GM21717 (cell line): Measurements from ENCODE around the gene CISD3.

ENCODE experiments used
- ATAC-seq: cut with Tn5 transposase; IDR thresholded peaks from one replicate; pipeline ENCODE4 v1.9.1; 2021; ENCODE audit warnings: mild to moderate bottlenecking, moderate library complexity; ENCODE audit not compliant: unreplicated experiment

Gene CISD3

GRCh38 chr17:38741921-38742410 lies 11.8 kb downstream of the CISD3 start:
- ATAC-seq: no peak

GRCh38 chr17:38742411-38743308 lies 12.5 kb downstream of the CISD3 start:
- ATAC-seq: no peak

- ATAC-seq: no peak
Measured at GRCh38 chr17:38743556-38744171, 13.5 kb downstream of the CISD3 start.

- no peak for ATAC-seq
Measured at GRCh38 chr17:38745545-38745944, 15.4 kb downstream of the CISD3 start.

GRCh38 chr17:38746004-38746848 lies 16.1 kb downstream of the CISD3 start:
- no peak for ATAC-seq

- no peak for ATAC-seq
Measured at GRCh38 chr17:38746849-38747462, 16.8 kb downstream of the CISD3 start.

- ATAC-seq: no peak
Measured at GRCh38 chr17:38747463-38748148, 17.5 kb downstream of the CISD3 start.

- ATAC-seq: no peak
Measured at GRCh38 chr17:38748149-38748891, 18.2 kb downstream of the CISD3 start, which contains the start of gene PCGF2. Gene PCGF2, minus strand, starts transcription at chr17:38748336. Its CDS starts 7,934 bp downstream, at chr17:38740402.

- ATAC-seq: no peak
Measured at GRCh38 chr17:38748892-38749222, 18.7 kb downstream of the CISD3 start.

GRCh38 chr17:38749223-38750043 lies 19.3 kb downstream of the CISD3 start:
- no peak for ATAC-seq

- no peak for ATAC-seq
Measured at GRCh38 chr17:38750044-38750311, 19.8 kb downstream of the CISD3 start.

GRCh38 chr17:38750312-38751121 lies 20.4 kb downstream of the CISD3 start:
- ATAC-seq: no peak

- no peak for ATAC-seq
Measured at GRCh38 chr17:38751144-38751807, 21.1 kb downstream of the CISD3 start.

GRCh38 chr17:38751808-38752307 lies 21.7 kb downstream of the CISD3 start:
- ATAC-seq: peak; percentile 35

- ATAC-seq: peak; percentile 68
Measured at GRCh38 chr17:38752308-38753070, 22.3 kb downstream of the CISD3 start, which contains the start of gene PSMB3. Gene PSMB3, plus strand, starts transcription at chr17:38752741. Its CDS starts 86 bp downstream, at chr17:38752827.

- no peak for ATAC-seq
Measured at GRCh38 chr17:38753071-38753506, 22.9 kb downstream of the CISD3 start.
